ENCODE results near the gene SH3BP2. TPM values are rescaled to one million over a fixed set of nuclear protein-coding genes. Genes with fewer than 3 reads are reported as not detected.
A peak's percentile ranks its signal among the peaks of the same experiment; 100 is the strongest.

SH3BP2 gene
- total and polyA plus RNA-seq, 7 experiments from 2014 or later = 5.9 to 269 (median 23.1) TPM

DNA sequence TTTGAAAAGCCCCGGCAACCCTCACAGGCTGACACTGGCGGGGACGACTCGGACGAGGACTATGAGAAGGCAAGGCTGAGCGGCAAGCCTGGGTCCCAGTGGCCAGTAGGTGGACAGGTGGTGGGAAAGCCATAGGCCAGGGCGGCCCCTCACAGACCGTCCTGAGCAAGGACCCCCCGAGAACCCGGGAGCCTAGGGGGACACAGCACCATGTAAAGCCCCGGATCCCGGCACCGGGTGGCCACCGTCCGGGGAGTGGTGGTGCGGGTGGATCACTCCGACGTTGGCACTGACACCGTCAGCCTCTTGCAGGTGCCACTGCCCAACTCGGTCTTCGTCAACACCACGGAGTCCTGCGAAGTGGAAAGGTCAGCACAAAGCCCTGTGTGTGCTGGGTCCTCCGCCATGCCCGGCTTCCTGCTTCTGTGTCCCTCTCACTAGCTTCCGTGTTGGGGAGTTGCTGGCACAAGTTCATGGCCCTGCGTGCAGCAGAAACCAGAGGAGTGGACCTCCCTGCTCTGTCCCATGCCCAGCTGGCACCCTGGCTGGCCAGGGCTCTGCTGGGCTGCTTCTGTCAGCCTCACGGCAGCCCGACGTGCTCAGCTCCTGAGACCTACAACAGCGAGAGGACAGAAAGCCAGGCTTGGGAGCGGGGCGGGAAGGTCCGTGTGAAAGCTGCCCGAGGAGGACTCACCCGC, 38.9 kb downstream of the SH3BP2 start:
- intact Hi-C loops (cut with micrococcal nuclease) = no loop called here
- H3K36me3 ChIP-seq (ENCODE audit: control insufficient read depth in 2 of 3, insufficient read depth in 3 of 3, low read length in 3 of 3) = peaks cover 0 to 71% (median 5%) of the 10 kb centered on the region in 3 experiments
- ATAC-seq (no peak), DNase-seq (peak in 2 of 9 donors; percentile 3 to 20)
- Mint-ChIP-seq H3K4me3 (no peak overlapping the region), H3K27me3 (no peaks in the 10 kb centered on the region), H3K9me3 (peaks cover 0 to 3% (median 0%) of the 10 kb centered on the region in 11 donors), H3K36me3 (peaks cover 2 to 18% (median 4%) of the 10 kb centered on the region in 5 donors), H3K27ac (peak overlapping the region in 6 of 9 donors; percentile 18 to 56 (median 26)), H3K4me1 (peaks cover 12 to 30% (median 21%) of the 10 kb centered on the region in 7 donors)
- CTCF ChIA-PET = no interaction called here
- no peaks in the 10 kb centered on the region for H3K27me3 ChIP-seq (ENCODE audit: control insufficient read depth in 2 of 2, insufficient read depth in 2 of 2, low read length in 2 of 2)
- H3K9me3 ChIP-seq (ENCODE audit: control insufficient read depth in 2 of 3, low read length in 3 of 3) = no peaks in the 10 kb centered on the region
- H3K4me1 ChIP-seq (ENCODE audit: control insufficient read depth in 2 of 2, insufficient read depth in 2 of 2, low read length in 2 of 2) = peaks cover 25 to 26% of the 10 kb centered on the region in 2 donors
- H3K4me3 ChIP-seq (ENCODE audit: low read length) = no peak overlapping the region
- H3K27ac ChIP-seq (ENCODE audit: low read depth, low read length) = no peak overlapping the region
- POLR2A ChIA-PET = no interaction called here

DNA sequence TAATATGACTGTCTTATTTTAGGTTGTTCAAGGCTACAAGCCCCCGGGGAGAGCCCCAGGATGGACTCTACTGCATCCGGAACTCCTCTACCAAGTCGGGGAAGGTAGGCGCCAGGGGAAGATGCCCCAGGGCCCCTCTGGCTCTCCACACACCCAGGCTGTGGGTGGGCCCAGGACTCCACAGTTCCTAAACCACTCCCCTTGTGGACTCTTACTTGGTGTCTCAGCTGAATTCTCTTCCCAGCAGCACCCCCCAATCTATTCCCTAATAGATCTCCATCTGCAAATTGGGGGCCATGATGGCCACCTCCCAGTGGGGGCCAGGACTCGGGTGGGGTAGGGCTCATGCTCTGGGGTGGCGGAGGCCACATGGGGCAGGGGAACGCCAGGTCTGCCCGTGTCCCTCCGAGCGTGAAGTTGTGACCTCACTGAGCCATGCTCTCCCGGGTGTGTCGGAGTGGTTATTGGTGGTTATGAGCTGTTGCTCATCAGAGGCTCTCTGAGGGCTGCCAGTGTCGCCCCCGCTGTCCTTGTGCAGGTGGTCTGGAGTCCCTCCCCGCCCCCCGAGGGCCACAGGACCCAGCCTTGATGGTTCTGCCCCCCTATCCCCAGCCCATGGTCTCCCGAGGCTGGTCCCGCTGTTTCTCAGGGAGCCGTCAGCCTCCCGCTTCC, 39.6 kb downstream of the SH3BP2 start:
- DNase-seq = peak in 2 of 9 donors; percentile 5 to 13
- peaks cover 0 to 65% (median 5%) of the 10 kb centered on the region in 3 experiments for H3K36me3 ChIP-seq (ENCODE audit: control insufficient read depth in 2 of 3, insufficient read depth in 3 of 3, low read length in 3 of 3)

GRCh38 chr4:2832981-2833670, 40.2 kb downstream of the SH3BP2 start:
- Histone ChIP-seq H3K36me3 (ENCODE audit: control insufficient read depth in 2 of 3, insufficient read depth in 3 of 3, low read length in 3 of 3) (peaks cover 0 to 59% (median 0%) of the 10 kb centered on the region in 3 experiments), H3K4me1 (ENCODE audit: control insufficient read depth in 2 of 2, insufficient read depth in 2 of 2, low read length in 2 of 2) (peaks cover 38% of the 10 kb centered on the region in 2 donors), H3K9me3 (ENCODE audit: control insufficient read depth in 2 of 3, low read length in 3 of 3) (no peaks in the 10 kb centered on the region), H3K27ac (ENCODE audit: low read depth, low read length) (no peak overlapping the region), H3K4me3 (ENCODE audit: low read length) (no peak overlapping the region), H3K27me3 (ENCODE audit: control insufficient read depth in 2 of 2, insufficient read depth in 2 of 2, low read length in 2 of 2) (no peaks in the 10 kb centered on the region)
- intact Hi-C loops (cut with micrococcal nuclease) = no loop called here
- Mint-ChIP-seq H3K36me3 (peaks cover 0 to 17% (median 4%) of the 10 kb centered on the region in 5 donors), H3K4me3 (no peak overlapping the region), H3K27ac (peak overlapping the region in 6 of 9 donors; percentile 9 to 79 (median 28)), H3K4me1 (peaks cover 17 to 43% (median 32%) of the 10 kb centered on the region in 7 donors), H3K27me3 (no peaks in the 10 kb centered on the region), H3K9me3 (peaks cover 0 to 3% (median 0%) of the 10 kb centered on the region in 11 donors)
- no peak for ATAC-seq
- no peak for DNase-seq
- POLR2A ChIA-PET = interaction anchor here (7.6 kb wide), 1 partner anchor 18 kb away, joined by 100 read pairs; no protein-coding TSS in a partner anchor
- CTCF ChIA-PET = no interaction called here

More for the DNA sequence above, 39.6 kb downstream of the SH3BP2 start:
- Histone ChIP-seq H3K9me3 (ENCODE audit: control insufficient read depth in 2 of 3, low read length in 3 of 3) (no peaks in the 10 kb centered on the region), H3K27me3 (ENCODE audit: control insufficient read depth in 2 of 2, insufficient read depth in 2 of 2, low read length in 2 of 2) (no peaks in the 10 kb centered on the region), H3K27ac (ENCODE audit: low read depth, low read length) (no peak overlapping the region), H3K4me3 (ENCODE audit: low read length) (no peak overlapping the region), H3K4me1 (ENCODE audit: control insufficient read depth in 2 of 2, insufficient read depth in 2 of 2, low read length in 2 of 2) (peaks cover 31 to 33% of the 10 kb centered on the region in 2 donors)
- Mint-ChIP-seq H3K4me3 (no peak overlapping the region), H3K36me3 (peaks cover 0 to 16% (median 4%) of the 10 kb centered on the region in 5 donors), H3K27me3 (no peaks in the 10 kb centered on the region), H3K9me3 (peaks cover 0 to 3% (median 0%) of the 10 kb centered on the region in 11 donors), H3K27ac (peak overlapping the region in 7 of 9 donors; percentile 21 to 79 (median 41)), H3K4me1 (peaks cover 12 to 37% (median 25%) of the 10 kb centered on the region in 7 donors)
- CTCF ChIA-PET = no interaction called here
- peak; percentile 33 for ATAC-seq
- intact Hi-C loops (cut with micrococcal nuclease) = no loop called here
- POLR2A ChIA-PET = no interaction called here

GRCh38 chr4:2833671-2834000, 40.8 kb downstream of the SH3BP2 start:
- H3K36me3 Mint-ChIP-seq = peaks cover 0 to 16% (median 4%) of the 10 kb centered on the region in 5 donors
- H3K27me3 Mint-ChIP-seq = no peaks in the 10 kb centered on the region
- Histone ChIP-seq H3K27ac (ENCODE audit: low read depth, low read length) (no peak overlapping the region), H3K36me3 (ENCODE audit: control insufficient read depth in 2 of 3, insufficient read depth in 3 of 3, low read length in 3 of 3) (peaks cover 0 to 55% (median 0%) of the 10 kb centered on the region in 3 experiments), H3K4me3 (ENCODE audit: low read length) (no peak overlapping the region), H3K9me3 (ENCODE audit: control insufficient read depth in 2 of 3, low read length in 3 of 3) (no peaks in the 10 kb centered on the region), H3K27me3 (ENCODE audit: control insufficient read depth in 2 of 2, insufficient read depth in 2 of 2, low read length in 2 of 2) (no peaks in the 10 kb centered on the region), H3K4me1 (ENCODE audit: control insufficient read depth in 2 of 2, insufficient read depth in 2 of 2, low read length in 2 of 2) (peaks cover 43 to 44% of the 10 kb centered on the region in 2 donors)
- H3K4me1 Mint-ChIP-seq = peaks cover 22 to 49% (median 37%) of the 10 kb centered on the region in 7 donors
- ATAC-seq (no peak), DNase-seq (peak in 1 of 9 donors; percentile 5)
- no peak overlapping the region for H3K4me3 Mint-ChIP-seq
- intact Hi-C loops (cut with micrococcal nuclease) = no loop called here
- POLR2A ChIA-PET = interaction anchor here (7.6 kb wide), 1 partner anchor 19 kb away, joined by 100 read pairs; no protein-coding TSS in a partner anchor
- H3K27ac Mint-ChIP-seq = peak overlapping the region in 2 of 9 donors; percentile 9 to 32
- peaks cover 0 to 1% (median 0%) of the 10 kb centered on the region in 11 donors for H3K9me3 Mint-ChIP-seq
- CTCF ChIA-PET = no interaction called here

- peak in 2 of 9 donors; percentile 5 to 6 for DNase-seq
- H3K27ac ChIP-seq (ENCODE audit: low read depth, low read length) = peak overlapping the region; percentile 82
- Mint-ChIP-seq H3K9me3 (peaks cover 0 to 1% (median 0%) of the 10 kb centered on the region in 11 donors), H3K4me3 (peak overlapping the region in 3 of 10 donors; percentile 65 to 72 (median 67)), H3K36me3 (peaks cover 0 to 14% (median 0%) of the 10 kb centered on the region in 5 donors), H3K27ac (peak overlapping the region; percentile 59 to 94 (median 82)), H3K27me3 (no peaks in the 10 kb centered on the region), H3K4me1 (peaks cover 26 to 55% (median 42%) of the 10 kb centered on the region in 7 donors)
- no peaks in the 10 kb centered on the region for H3K27me3 ChIP-seq (ENCODE audit: control insufficient read depth in 2 of 2, insufficient read depth in 2 of 2, low read length in 2 of 2)
- peaks cover 0 to 48% (median 0%) of the 10 kb centered on the region in 3 experiments for H3K36me3 ChIP-seq (ENCODE audit: control insufficient read depth in 2 of 3, insufficient read depth in 3 of 3, low read length in 3 of 3)
- no peak overlapping the region for H3K4me3 ChIP-seq (ENCODE audit: low read length)
- intact Hi-C loops (cut with micrococcal nuclease) = no loop called here
- peaks cover 49 to 50% of the 10 kb centered on the region in 2 donors for H3K4me1 ChIP-seq (ENCODE audit: control insufficient read depth in 2 of 2, insufficient read depth in 2 of 2, low read length in 2 of 2)
- H3K9me3 ChIP-seq (ENCODE audit: control insufficient read depth in 2 of 3, low read length in 3 of 3) = no peaks in the 10 kb centered on the region
- no peak for ATAC-seq
- ChIA-PET CTCF (no interaction called here), POLR2A (interaction anchor here (1.1 to 7.6 kb wide), 4 partner anchors 19 to 35 kb away, joined by 3 to 100 read pairs (median 5); no protein-coding TSS in a partner anchor)
These were observed 41.4 kb downstream of the SH3BP2 start for GRCh38 chr4:2834001-2834921.

Data from naive thymus-derived CD4-positive, alpha-beta T cell (primary cell).